LoVo (cell line): Measurements from ENCODE around the gene TFF3.

Source experiments
- DNase-seq: peaks from one replicate; pipeline ENCODE4 v3.0.0-alpha.2; 2016; ENCODE audit warnings: low spot score

The TFF3 gene, protein sequence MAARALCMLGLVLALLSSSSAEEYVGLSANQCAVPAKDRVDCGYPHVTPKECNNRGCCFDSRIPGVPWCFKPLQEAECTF

DNA sequence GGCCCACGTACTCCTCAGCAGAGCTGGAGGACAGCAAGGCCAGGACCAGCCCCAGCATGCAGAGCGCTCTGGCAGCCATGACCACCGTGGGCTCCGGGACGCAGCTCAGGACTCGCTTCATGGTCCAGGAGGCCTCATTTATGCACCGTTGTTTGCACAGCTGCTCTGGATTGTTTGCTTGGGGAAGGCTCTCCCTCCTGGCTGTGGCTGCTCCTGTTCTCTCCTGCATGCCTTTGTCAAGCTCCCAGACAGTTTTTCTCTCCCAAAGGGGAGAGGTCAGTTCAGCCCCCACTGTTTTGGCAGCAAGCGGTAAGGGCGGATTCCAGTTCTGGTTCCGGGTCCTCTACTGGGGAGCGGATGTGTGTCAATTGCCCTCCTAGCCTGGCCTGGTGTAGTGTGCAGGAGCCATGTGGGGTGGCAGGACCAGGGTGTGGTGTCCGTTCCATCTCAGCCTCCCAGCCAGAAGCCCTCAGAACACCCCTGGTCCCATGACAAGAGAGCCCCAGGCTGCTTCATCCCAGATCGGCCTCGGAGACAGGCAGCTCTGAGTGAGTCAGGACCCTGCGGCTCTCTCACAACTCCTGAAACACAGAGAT is at the start of gene TFF3:
Gene TFF3, minus strand, starts transcription at position 114 of the 596 bp plus-strand sequence. Its CDS starts 35 bp downstream, at position 79.
- DNase-seq = no peak

DNA sequence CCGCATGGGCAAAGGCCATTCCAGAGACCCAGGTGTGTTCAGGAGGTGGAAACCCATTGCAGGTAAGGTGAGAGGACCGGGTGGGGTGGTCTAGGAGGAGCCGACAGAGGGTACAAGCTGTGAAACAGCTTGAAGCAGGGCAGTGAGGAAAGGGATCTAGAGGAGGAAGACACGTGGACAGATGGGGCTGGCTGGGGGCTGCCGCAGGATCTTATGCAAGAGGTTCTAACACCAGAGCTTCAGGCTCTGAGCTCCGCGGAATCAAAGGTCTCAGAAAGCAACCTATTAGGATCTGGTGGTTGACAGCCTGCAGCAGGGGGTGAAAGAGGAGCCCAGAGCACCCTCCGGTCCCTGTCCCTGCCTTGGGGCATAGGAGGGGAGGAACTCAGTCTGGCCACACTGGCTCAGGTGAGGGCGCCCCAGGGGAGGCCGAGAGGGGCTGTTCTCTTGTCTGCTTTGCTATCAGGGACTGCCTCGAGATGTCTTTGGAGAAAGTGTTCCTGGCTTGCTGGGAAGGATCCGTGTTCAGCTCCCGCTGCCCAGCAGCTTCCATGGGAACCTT is 49.2 kb upstream of the TFF3 start:
- no peak for DNase-seq

DNA sequence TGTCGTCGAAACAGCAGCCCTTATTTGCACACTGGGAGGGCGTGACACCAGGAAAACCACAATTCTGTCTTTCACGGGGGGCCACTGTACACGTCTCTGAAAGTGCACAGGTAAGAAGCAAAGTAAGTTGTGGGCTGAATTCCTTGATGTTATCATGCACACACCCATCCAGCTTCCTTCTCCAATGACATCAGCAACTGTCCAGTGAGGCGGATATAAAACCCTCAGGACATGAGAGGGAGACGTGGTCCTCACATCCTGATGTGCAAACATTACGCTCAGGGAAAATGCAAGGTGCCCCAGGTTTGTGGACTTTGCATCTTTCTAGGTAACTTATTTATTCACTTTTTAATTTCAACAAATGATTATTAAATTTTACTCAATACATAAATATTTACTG is 48.1 kb upstream of the TFF3 start:
- peak; percentile 19 for DNase-seq

DNA sequence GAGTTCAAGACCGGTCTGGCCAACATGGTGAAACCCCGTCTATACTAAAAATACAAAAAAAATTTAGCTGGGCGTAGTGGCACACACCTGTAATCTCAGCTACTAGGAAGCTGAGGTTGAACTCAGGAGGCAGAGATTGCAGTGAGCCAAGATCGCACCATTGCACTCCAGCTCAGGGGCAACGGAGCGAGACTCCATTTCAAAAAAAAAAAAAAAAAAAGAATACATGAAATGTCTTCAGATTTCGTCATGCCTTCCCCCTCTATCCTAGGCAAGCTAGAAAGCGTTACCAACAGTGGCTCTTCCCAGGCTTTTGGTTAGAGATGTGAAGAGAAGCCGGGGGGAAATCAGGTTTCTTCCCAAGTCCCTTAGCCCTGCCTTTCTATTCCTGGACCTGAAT is 47.5 kb upstream of the TFF3 start:
- no peak for DNase-seq

DNA sequence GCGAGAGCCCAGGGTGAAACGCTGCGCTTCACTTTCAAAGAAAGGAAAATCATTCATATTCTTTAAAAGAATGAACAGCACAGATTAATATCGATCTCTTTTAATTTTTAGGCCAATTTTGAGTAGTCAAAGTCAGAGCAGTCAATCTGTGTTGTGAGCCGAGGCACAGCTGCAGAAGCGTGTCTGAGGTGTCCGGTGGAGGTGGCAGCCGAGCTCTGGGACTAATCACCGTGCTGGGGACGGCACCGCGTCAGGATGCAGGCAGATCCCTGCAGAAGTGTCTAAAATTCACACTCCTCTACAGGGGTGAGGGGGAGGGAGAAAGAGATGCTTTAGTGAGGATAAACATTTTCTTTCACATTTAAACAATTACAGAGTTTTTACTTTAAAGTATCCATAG is 47.0 kb upstream of the TFF3 start:
- no peak for DNase-seq

DNA sequence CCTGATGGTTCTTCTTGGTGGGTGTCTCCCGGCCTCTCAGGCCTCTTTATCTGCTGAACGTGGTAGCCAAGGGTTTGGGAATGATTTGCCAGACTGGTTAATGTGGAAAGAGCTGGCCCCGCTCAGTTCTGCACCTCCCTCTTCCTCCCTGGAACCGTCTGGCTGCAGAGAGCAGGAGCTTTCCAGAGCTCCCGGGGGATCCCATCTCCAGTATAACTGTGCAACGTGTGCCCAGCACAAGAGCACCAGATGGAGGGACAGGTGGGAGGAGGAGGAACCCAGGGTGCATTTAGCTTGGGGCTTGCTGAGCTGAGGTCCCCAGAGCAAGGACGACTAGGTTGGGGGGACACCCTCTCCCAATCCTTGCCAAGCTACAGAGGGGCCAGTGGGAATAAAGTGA is 46.1 kb upstream of the TFF3 start:
- DNase-seq = no peak

DNA sequence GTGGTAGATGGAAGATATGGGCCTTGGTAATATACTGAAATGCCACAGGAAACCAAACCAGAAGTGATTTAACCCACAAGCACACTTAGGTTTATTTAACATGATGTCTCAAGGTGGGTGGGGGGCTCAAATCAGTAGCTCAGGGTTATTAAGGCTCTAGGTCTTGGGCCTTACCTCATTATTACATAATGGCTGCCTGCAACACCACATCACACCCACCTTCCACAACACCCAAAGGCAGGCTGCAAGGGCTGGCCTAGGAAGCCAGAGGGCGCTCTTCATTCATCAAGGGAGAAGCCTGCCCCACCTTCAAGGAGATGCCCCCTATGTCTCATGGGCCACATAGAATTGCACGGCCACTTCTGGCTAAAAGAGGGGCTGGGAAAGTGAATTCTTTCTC is 45.1 kb upstream of the TFF3 start:
- peak; percentile 47 for DNase-seq

DNA sequence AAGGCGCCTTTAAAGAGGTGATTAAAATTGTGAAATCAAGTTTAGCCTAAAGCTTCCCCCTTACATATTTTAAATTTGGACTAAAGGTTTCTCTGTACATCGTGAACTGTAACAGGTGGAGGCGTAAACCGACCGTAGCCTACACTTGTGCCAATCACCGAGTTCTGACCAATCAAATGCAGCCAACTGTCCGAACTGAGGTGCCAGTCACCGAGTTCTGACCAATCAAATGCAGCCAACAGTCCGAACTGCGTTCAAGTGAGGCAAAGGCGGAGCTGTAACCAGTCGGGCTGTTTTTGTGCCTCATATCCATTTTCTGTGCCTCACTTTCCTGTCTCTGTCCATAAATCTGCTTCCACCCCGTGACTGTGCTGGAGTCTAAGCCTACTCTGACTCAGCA is 43.7 kb upstream of the TFF3 start:
- DNase-seq = no peak

DNA sequence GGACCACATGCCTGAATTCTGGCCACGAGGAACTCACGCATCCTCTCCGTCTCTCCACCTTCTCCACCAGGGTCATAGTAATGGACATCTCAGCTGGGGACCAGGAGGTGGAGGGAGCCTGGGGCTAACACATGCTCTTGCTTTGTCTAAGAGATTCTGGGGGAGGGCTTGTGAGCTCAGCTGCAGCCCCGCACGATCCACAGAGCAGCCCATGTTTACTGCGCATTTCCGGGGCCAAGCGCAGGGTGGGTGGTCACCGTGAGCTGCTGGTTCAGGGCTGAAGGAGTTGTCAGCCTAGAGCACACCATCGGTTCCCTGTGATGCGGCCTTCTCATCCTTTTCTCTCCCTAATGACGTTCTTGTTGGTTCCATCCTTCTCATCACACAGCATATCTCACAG is 43.1 kb upstream of the TFF3 start:
- DNase-seq = no peak

DNA sequence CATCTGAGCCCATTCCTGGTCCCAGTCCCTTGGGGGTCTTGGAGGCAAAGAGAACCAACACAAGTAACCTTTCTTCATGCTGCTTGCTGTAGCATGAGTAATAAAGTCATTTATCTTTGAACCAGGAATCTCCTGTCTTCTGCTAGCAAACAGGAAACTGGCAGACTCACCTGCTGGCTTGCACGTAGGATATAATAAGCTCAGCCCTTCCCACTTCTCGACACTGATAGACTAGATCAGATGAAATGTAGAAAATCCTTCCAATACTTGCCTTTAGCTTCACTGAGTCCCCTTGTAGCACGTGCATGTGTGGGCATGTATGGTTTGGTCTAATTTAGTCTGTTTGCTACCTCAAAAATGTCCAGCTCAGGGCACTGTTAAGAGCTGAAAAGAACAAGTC is 42.1 kb upstream of the TFF3 start:
- no peak for DNase-seq

DNA sequence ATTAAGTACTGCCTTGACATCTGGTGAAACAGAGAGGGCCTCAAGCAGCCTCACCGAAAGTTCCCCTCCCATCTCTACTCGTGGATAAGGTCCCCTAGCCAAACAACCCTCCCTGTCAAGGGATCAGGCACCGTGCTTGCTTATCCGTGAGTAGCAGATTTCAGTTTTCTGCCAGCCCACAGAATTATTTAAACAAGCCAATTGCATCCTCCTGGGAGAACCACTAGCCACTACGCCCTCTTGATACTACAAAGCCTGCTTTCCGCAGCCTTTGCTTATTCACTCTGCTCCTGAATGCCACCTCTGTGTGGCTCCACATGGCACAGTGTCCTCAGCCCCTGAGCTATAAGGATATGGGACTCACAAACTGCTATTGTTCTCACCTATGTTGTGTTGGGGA is 41.4 kb upstream of the TFF3 start:
- DNase-seq = no peak

DNA sequence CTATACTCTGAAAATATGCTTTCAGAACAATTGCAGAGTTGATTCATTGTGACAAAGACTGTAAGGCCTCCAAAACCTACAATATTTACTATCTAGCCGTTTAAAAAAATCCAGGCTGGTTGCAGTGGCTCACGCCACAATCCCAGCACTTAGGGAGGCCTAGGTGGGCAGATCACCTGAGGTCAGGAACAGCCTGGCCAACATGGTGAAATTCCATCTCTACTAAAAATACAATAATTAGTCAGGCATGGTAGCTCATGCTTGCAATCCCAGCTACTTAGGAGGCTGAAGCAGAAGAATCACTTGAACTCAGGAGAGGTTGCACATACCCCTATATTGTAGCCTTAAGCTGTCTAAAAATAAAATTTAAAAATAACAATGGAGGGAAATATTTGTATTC is 40.8 kb upstream of the TFF3 start:
- DNase-seq = no peak

DNA sequence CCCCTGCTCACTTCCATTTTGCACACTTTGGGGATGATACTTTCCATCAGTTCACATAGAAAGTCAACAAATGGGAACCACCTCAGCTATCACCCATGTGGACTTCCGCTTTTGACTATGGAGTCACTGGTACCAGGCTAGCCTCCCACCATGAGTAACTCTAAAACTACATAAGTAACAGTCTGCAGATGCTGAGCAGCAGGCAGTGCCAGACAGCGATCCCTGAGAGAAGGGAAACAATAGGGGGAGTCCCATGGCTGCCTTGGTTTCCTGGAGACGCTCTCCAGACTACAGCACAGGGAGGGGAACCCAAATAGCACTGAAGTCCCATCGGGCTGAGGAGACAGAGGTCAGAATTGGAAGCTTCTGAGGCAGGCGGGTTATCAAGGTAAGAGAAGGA is 38.4 kb upstream of the TFF3 start:
- no peak for DNase-seq

DNA sequence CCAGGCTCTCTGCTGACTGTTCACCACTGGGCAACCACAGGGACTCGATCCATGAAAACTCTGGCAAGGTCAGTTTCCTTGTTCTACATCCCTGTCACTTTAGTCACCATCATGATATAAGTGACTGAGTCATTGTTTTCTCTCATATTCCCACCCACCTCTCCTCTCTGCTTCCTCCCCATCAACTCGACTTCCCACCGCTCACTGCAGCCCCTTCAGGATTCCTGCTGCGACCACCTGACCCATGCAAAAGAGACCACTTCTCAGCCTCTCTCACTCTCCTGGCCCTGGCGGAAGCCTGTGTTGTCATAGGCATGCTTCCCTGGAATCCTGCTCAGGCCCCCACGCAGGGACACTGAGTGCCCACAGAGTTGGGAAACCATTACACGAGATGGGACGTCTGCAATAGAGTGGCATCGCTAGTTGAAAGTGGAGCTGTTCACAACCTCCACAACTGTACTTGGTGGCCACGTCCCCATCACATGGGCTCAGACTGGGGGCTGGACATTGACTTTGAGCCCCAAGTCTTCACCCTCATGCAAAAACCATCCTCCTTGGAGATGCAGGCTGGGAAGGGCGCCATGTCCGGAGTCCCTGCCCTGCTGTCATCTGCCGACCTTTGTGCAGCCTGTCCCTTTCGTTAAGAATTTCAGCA is 37.4 kb upstream of the TFF3 start:
- DNase-seq = peak; percentile 32

DNA sequence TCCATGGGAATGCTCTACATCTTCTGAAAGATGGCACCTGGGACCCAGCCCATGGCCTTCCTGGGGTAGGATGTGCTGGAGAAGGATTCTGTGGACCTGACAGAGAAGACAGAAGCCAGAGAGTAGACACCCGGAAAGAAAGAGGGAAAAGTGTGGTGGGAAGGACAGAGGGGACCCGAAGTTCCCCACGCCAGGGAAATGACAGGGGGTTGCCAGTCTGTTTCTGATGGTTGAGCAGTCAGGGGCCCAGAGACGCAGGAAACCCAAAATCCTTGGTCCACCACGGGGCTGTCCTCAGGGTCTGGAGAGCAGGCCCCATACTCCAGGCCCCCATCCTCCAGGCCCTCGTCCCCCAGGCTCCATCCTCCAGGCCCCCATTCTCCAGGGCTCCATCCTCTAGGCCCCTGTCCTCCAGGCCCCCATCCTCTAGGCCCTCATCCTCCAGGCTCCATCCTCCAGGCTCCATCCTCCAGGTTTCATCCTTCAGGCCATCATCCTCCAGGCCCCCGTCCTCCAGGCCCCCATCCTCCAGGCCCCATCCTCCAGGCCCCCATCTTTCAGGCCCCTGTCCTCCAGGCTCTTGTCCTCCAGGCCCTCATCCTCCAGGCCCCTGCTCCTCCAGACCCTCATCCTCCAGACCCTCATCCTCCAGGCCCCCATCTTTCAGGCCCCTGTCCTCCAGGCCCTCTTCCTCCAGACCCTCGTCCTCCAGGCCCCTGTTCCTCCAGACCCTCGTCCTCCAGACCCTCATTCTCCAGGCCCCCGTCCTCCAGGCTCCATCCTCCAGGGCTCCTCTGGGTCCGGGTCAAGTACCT is 36.6 kb upstream of the TFF3 start:
- no peak for DNase-seq

DNA sequence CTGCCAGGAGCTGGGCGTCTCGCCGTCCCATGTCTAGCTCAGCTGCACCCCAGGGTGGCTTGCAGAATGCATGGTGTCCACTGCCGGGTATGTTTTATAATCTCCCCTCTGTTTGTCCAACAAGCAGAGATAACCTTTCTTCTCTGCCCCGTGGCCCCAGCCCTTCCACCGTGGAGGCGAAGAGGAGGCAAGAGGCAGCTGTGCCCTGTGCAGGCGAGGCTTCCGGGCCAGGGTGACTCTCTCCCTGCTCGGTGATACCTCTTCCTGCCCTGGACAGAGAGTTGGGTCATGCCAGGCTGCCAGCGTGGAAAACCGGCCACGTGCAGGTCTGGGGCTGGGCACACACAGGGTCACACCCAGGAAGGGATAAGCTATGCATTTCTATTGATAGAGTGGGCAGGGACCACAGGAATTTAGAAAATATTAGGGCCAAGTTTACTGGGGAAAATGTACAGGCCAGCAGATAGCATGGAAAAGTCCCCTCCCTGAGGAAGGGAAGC is 35.8 kb upstream of the TFF3 start, which contains the start of gene TFF2:
Gene TFF2, minus strand, starts transcription at position 68 of the 500 bp plus-strand sequence. Its CDS starts 37 bp downstream, at position 31.
- DNase-seq = peak; percentile 63

DNA sequence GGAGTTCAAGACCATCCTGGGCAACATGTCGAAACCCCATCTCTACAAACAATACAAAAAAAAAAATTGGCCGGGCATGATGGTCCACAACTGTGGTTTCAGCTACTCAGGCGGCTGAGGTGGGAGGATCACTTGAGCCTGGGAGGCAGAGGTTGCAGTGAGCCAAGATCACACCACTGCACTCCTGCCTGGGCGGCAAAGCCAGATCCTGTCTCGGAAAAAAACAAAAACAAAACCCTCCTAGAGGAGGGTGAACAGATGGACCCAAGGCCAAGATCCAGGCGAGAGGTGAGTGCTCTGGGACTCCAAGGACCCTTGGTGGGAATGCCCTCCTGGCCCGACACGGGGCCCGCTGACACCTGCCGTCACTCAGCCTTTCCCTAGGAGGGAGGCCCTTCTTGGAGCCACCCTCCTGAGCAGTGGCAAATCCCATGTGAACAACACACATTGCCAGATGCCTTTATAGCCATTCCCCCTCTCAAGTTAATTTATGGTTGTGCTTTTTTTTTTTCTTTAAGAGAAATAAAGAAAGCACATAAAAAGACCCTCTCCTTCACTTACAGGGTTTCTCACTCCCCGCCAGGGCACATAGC is 35.2 kb upstream of the TFF3 start:
- DNase-seq = no peak

DNA sequence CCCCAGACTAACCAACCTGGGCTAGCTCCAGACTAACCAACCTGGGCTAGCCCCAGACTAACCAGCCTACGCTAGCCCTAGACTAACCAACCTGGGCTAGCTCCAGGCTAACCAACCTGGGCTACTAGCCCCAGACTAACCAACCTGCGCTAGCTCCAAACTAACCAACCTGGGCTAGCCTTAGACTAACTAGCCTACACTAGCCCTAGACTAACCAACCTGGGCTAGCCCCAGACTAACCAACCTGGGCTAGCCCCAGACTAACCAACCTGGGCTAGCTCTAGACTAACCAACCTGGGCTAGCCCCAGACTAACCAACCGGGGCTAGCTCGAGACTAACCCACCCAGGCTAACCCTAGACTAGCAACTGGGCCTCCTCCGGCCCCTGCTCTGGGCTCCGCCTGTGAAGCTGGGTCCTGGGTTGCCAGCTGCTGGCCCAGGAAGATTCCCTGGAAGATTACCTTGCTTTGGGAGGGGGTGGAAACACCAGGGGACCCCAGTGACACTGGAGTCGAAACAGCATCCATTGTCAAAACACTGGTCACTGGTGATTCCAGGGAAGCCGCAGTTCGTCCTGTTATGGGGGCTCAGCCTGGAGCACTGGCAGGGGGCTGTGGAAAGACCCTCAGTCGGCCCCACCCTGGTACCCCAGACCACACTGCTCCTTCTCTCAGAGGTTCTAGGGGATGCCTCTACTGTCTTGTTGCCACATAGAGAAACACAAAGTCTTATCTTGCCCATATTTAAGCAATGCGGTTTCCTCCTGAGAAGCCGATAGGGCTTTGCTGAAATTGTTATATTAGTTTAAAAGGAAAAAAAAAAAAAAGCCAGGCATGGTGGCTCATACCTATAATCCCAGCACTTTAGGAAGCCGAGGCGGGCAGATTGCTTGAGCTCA is 34.5 kb upstream of the TFF3 start:
- no peak for DNase-seq

DNA sequence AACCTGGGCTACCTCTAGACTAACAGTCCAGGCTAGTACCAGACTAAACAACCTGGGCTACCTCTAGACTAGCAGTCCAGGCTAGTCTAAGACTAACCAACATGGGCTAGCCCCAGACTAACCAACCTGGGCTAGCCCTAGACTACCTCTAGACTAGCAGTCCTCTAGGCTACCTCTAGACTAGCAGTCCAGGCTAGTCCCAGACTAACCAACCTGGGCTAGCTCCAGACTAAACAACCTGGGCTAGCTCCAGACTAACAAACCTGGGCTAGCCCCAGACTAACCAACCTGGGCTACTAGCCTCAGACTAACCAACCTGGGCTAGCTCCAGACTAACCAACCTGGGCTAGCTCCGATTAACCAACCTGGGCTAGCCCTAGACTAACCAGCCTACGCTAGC is 33.6 kb upstream of the TFF3 start:
- no peak for DNase-seq

DNA sequence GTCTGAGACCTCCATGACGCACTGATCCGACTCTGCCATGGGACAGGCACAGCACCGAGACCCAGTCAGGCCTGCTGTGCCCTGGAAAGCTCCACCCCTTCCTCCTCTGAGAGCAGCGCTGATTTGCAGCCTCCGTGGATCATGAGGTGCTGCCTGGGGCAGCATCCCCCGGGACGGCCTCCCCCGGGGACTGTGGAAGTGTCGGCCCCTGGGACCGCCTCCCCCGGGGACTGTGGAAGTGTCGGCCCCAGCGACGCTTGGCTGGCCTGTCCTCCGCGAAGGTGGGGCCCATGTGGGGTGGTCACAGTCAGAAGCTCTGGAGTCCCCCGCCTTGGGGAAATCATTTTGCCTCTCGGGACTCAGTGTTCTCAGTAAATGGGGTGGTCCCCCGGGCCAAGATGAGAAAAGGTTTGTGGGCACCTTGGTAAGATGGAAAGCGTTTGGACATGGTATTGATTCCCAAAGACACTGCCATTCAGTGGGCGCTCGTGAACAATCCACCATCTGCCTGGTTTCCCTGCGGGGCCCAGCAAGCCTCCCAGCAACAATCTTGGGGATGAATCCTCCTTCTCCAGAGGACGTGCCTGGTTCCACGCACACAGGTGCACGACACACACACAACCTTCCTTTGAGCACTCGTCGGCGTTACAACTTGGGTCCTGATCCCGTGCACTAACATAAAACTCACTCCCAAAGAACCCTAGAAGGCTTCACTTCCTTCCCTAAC is 32.6 kb upstream of the TFF3 start:
- DNase-seq = no peak
